NK-92 (cell line): Measurements from ENCODE around the gene GOLGB1.
"Not testable (repeated sequence)": the region's sequence is repeated elsewhere in the genome, so short reads cannot be mapped to it uniquely, and the experiment has no call there.

Experiments used
- DNase-seq: peaks from one replicate; lab custom pipeline; 2025; ENCODE audit not compliant: unreplicated experiment; lab: John Stamatoyannopoulos, UW

Gene GOLGB1, protein sequence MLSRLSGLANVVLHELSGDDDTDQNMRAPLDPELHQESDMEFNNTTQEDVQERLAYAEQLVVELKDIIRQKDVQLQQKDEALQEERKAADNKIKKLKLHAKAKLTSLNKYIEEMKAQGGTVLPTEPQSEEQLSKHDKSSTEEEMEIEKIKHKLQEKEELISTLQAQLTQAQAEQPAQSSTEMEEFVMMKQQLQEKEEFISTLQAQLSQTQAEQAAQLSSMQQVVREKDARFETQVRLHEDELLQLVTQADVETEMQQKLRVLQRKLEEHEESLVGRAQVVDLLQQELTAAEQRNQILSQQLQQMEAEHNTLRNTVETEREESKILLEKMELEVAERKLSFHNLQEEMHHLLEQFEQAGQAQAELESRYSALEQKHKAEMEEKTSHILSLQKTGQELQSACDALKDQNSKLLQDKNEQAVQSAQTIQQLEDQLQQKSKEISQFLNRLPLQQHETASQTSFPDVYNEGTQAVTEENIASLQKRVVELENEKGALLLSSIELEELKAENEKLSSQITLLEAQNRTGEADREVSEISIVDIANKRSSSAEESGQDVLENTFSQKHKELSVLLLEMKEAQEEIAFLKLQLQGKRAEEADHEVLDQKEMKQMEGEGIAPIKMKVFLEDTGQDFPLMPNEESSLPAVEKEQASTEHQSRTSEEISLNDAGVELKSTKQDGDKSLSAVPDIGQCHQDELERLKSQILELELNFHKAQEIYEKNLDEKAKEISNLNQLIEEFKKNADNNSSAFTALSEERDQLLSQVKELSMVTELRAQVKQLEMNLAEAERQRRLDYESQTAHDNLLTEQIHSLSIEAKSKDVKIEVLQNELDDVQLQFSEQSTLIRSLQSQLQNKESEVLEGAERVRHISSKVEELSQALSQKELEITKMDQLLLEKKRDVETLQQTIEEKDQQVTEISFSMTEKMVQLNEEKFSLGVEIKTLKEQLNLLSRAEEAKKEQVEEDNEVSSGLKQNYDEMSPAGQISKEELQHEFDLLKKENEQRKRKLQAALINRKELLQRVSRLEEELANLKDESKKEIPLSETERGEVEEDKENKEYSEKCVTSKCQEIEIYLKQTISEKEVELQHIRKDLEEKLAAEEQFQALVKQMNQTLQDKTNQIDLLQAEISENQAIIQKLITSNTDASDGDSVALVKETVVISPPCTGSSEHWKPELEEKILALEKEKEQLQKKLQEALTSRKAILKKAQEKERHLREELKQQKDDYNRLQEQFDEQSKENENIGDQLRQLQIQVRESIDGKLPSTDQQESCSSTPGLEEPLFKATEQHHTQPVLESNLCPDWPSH (N-terminal part only)

GRCh38 chr3:121749276-121750086, at the start of gene GOLGB1:
GOLGB1 (minus strand) TSS chr3:121749741; CDS start chr3:121730971, 18,770 bp downstream.
- peak; percentile 97 for DNase-seq

GRCh38 chr3:121796970-121797369, 47.4 kb upstream of the GOLGB1 start:
- no peak for DNase-seq

GRCh38 chr3:121794264-121794983, 44.9 kb upstream of the GOLGB1 start:
- no peak for DNase-seq

GRCh38 chr3:121793078-121793477, 43.5 kb upstream of the GOLGB1 start:
- no peak for DNase-seq

DNA sequence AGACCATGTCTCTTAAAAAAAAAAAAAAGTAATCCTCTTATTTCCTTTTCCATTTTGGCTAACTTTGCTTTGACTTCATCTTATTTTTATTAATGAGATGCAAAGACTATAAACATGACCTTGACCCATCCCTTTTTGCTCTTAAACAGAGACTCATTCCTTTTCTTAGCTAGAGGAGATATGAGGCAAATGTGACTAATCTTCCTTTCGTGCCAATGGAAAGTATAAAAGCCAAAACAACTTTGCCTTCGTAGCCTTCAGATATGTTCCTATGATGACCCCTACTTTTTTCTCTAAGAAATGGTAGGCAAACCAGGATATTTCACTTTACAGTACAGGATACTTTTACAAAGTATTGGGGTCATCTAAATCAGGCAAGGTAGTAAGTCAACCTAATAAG, 36.9 kb upstream of the GOLGB1 start:
- no peak for DNase-seq

- DNase-seq = not testable (repeated sequence)
These were observed 33.2 kb upstream of the GOLGB1 start for GRCh38 chr3:121782784-121783183.

DNA sequence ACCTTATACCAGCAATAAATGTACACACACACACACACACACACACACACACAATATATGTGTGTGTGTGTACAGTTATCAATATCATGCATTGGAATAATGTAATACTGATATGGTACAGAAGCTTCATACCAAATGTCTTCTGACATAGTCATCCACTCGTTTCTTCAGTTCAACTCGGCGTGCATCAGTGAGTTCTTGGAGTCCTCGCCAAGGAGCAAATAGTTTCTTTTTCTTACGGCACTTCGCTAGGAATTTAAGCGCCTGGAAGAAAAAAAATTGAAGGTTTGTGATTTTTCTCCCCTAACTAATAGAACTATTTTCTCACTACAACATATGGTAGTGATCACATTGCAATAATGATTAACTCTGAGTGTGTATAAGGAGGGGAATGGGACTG, 32.1 kb upstream of the GOLGB1 start:
- DNase-seq = no peak

DNA sequence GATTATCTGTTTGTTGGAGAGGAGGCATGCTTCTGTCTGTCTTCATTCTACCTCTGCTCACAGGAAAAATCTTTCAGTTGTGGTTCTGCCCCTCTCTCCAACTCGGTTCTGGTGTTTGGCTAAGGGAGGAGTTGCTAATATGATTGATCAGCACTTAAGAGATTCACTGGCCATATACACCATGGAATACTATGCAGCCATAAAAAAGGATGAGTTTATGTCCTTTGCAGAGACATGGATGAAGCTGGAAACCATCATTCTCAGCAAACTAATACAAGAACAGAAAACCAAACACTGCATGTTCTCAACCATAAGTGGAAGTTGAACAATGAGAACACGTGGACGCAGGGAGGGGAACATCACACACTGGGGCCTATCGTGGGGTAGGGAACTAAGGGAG, 25.6 kb upstream of the GOLGB1 start:
- DNase-seq = not testable (repeated sequence)

GRCh38 chr3:121769246-121769645, 19.7 kb upstream of the GOLGB1 start:
- DNase-seq = no peak

DNA sequence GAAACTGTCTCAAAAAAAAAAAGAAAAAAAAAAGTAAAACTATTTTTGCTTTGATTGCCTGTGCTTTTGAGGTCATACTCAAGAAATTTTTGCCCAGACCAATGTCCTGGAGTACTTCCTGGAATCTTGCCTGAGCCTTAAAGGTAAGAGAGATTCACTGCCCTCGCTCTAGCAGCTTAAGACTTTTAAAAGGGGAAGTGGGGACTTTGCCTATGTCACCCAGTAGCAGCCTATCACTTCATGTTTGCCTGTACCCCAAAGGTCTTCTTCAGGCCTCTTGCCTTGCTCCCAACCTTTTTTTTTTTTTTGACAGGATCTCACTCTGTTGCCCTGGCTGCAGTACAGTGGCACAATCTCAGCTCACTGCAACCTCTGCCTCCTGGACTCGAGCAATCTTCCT, 18.9 kb upstream of the GOLGB1 start:
- no peak for DNase-seq

- DNase-seq = no peak
These were observed 10.1 kb upstream of the GOLGB1 start for GRCh38 chr3:121759541-121760202.

DNA sequence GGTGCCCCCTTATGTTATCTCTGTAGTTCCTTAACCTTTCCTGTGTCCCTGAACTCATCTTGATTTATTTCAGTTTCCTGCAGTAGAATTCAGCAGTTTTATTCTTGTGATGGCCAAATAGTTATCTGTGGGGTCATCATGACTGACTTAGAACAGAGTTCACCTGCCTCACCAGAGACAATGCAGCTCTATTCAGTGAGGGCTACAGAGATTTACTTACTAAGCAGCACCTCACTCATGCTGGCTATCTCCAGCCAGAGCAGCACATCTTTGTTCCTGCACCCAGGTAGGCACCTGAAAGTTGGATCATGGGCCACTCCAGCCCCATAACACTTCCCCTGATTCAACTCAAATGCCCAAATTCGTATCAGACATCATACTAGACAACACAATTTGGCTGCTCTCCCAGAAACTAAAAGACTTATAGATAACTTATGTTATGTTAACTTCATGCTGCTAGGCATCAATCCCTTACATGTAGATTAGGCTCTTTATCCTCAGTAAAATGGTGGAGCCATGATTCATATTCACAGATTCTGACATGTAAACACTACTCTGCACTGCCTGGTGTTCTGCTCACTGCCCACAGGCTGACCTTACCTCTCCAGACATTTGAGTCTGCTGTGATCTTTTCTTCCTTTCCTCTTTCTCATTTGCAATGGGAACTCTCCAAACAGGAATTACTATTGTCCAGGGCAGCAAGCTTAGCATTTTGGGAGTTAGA, 9.3 kb upstream of the GOLGB1 start:
- no peak for DNase-seq

DNA sequence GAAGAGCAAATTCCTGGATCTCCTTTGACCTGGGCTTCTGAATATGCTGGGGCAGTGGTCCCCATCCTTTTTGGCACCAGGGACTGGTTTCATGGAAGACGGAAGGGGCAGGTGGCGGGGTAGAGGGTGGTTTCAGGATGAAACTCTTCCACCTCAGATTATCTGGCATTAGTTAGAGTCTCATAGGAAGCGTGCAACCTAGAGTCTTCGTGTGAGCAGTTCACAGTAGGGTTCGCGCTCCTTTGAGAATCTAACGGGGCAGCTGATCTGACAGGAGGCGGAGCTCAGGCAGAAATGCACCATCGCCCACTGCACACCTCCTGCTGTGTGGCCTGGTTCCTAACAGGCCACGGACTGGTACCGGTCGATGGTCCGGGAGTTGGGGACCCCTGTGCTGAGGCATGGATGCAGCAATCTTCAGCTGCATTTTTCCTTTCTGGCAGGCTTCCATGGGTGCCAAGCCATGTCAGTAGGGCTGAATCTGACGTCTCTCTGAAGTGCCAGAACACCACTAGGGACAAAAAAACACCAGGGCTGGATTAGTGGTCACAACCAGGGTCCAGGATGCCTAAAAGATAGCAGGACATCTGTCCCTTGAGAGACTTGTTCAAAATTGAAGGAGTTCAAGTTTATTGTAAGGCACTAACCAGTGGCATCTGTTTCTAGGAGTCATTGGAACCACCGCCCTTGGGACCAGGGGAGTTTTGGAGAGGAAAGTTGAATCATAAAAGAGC, 8.4 kb upstream of the GOLGB1 start:
- no peak for DNase-seq

DNA sequence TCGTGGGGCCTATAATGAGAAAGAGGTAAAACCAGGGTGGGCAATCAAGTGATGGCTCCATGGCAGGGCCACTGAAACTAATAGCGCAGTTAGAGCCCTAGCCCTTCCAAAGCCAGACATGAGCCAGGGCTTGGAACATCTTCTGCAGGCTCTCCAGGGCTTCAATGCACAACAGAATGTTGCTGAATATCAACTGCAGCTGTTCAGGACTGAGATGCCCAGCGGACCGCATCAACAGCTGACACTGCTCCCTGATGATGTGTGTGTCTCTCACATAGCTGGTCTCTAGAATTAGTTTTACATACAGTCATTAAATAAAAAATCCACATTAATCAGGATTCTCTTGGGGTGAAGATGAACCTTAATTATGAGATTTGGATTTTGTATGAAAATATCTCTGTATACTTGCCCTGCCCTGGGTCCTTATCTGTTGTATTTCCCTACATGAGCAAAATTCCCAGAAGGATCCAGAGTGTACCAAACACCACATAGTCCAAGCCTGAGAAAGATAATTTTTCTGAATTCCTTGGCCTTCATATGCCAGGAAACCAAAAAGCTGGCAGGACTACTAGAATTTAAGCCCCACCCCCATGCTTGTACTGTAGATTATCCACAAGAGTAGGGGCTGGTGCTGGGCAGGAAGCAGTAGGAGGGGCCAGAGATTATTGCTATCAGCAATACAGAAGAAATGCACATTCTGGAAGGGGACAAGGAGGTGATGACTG, 7.7 kb upstream of the GOLGB1 start:
- no peak for DNase-seq

DNA sequence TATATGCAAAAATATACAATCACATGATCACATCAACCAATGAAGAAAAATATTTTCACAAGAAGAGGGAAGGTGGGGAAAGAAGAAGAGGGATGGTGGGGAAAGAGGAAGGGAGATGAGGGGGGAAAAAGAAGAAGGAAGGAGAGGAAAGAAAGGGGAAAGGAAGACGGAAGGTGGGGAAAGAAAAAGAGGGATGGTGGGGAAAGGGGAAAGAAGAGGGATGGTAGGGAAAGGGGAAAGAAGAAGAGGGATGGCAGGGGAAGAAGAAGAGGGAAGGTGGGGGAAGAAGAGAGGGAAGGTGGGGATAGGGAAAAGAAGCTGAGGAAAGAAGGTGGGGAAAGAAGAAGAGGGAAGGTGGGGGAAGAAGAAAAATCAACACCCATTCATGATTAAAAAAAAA, 3.2 kb upstream of the GOLGB1 start:
- DNase-seq = no peak

DNA sequence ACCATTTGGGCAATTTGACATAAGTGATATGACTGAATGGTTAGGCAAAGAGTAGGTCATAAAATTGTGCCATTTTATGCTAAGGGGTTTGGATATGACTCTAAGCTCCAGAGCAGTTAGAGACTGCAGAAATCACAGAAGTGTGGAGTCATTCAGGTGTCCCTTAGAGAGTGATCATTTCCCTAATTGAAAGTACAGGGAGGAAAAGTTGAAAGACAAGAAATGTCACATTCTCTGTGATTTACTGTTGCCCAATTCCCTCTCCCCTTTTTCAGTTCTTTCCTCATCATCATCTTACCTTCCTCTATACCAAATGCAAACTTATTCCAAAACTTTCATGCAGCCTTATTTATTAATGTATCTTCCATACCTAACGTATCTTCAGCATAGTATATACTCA, 2.7 kb upstream of the GOLGB1 start:
- DNase-seq = no peak

GRCh38 chr3:121750087-121750415, 510 bp upstream of the GOLGB1 start:
- no peak for DNase-seq
